Activated gamma-delta T cell (primary cell): ENCODE results near the gene TMEM115.

Experiments used
- DNase-seq: peaks from one replicate; lab custom pipeline; 2025; lab: John Stamatoyannopoulos, UW

TMEM115 gene

DNA sequence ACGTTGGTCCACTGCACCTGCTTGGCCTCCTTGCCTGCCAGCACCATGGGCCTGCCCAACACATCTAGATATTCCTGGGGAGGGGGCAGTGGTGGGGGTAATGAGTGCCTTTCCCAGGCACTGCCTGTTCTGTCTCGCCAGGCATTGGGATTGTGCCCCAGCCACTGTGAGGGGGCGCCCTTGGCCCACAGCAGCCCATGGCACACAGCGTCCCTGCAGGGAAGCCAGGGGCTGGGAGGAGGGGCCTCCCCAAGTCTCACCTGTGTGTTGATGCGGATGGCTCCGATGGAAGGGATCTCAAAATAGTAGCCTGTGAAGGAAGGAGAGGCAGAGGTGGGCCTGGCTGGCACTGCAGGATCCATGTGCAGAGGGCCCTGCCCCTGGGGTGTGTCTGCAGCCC, 18.7 kb upstream of the TMEM115 start:
- DNase-seq: no peak

DNA sequence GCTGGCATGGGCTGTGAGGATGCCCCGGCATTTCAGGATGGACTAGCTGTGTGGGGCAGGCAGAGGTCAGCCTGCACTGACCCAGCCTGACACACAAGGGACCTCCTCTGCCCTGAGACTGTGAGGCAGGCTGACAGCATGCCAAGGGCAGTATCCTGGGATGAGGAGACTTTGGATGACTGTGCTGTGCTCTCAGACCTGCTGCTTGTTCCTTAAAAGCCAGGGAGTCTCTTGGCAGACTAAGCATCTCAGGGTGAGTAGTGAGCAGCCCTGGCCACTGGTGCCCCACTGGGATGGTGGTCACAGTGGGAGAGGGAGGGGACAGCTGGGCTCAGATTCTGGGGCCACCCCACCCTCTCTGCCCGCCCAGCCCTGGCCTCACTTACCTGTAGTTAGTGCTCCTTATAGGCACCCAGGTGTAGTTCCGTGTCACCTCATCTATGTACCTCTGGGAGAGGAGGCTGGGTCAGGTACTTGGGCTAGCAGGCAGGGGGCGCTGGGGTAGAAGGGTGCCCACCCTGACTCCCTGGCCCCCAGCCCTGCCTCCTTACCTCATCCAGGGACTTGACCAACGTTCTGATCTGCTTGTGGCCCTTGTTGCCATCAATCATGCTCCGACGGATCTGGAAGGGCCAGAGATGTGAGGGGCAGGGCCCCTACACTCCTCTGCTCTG, 16.1 kb upstream of the TMEM115 start:
- no peak for DNase-seq

DNA sequence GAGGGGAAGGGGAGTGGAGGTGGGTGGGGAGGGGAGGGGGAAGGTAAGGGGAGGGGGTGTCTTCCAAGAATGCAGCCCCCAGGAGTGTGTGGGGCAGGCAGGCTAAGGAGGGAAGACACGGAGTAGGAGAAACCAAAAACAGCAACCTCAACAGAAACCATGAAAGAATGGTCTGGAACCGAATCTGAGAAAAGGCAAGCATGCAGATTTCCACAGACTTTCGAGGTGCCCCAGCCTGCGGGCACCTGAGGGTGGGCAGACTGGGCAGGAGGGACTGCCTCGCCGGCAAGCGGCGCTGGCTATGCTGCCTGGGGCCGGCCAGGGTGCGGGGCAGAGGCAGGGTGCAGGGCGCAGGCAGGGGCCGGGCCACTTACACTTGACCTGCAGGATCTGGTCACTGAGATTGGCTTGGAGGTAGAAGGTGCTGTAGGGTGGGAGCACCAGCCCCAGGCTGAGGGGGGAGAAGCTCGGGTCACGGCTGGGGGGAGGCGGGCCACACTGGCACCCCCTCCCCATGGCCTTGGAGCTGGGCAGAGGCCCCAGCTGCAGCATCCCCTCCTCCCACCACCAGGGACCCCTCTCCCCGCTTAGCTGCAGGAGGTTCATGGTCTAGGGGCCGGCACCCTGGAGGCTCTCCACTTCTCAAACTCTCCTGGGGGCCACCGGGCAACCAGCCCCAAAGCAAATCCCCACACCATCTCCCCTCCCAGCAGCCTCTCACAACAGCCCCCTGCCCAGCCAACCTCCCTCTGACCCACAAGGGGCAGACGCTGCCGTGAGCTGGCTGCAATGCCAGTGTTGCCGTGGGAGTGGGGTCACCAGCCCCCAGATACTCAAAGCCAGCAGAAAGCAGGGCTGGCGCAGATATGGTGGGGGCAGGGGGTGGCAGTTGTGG, 15.3 kb upstream of the TMEM115 start:
- DNase-seq: peak; percentile 13

DNA sequence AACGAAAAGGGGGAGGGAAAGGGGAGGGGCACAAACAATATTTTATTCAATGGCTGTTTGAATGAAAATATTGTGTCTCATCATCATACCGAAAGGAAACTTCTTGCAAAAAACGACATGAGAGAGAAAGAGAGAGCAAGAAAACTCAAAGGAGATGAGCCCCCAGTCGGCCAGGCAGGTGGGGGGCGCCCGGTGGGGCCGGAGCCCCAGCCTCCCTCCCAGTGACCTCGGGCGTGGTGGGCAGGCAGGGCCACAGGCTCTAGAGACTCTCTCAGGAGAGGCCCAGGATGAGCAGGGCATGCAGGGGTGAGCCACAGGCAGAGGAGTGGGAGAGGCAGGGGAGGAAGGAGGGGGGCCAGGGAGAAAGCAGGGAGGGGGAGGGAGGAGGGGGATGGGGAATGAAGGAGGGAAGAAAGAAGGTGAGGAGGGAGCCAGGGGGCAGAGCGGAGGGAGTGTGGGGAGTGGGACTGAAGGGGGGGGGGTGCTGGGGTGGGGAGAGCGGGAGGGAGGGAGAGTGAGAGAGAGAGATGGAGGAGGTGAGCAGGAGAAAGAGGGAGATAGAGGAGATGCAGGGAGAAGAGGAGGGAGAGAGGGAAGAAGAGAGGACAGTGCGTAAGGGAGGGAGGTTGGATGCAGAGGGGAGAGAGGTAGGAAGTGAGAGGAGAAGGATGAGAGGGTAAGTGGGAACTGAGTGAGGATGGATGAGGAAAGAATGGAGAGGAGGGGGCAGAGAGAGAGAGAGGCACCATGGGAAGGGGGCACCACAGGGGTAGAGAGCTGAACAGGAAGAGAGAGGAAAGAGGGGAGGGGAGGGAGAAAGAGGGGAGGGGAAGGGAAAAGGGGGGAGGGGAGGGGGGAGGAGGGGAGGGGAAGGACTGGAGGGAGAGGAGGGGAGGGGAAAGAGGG, 14.1 kb upstream of the TMEM115 start:
- DNase-seq: no peak

DNA sequence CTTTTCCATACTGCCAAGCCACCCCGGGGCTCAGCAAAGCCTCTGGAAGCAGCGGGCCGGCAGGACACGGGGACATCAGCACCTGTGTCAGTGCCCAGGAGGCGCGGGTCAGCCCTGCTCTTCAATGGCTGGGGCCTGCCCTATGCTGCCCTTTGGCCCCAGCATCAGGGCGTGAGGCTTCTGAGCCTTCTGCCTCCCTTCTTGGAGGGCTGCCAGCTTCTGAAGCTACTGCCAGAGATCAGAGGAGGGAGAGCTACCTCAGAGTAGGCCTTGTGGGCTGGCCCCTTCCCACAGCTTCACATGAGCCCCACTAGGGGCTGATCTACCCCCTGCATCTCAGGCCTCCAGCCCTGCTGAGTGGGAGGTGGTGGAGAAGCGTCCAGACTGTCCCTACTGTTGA, 13.0 kb upstream of the TMEM115 start:
- DNase-seq: peak; percentile 12

DNA sequence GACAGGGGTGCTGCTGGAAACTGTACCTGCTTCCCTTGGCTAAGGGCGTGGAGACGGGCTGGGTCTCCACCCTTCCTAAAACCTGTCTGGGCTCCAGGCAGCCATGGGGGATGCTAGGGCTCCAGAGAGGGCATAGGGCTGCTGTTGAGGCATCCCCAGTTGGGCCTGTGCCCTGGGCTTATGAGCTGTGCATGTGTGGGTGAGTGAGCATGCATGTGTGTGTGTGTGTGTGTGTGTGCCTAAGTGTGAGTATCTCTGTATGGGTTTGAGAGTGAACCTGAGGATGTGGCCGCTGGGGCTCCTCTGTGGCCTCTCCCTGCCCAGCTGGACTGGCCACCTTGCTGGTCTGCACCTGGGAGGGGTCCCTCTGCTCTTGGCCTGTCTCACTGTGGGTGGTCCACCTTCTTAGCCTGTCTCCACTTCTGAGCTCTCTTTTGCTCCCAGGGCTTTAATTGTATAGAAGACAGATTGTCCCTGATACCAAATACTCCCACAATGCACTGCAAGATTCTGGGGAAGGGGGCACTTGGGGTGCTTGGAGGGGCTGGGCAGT, 11.9 kb upstream of the TMEM115 start:
- DNase-seq: no peak

DNA sequence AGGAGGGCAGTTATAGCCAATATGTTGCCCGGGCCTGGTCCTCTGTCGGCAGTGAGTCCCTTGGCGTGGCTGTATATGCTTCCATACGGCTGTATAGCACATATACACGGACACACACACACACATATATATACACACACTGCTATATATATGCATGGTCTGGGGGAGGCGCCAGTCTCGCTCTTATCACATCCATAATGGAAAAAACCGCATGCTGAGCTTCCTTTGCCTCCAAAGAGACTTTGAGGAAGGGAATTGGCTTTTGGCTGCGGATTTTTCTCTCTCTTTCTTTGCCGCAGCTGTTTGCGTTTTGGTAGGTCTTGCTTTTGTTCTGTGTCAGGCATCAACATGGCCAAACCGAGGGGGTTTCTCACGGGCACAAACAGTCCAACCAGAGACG, 11.3 kb upstream of the TMEM115 start:
- no peak for DNase-seq

DNA sequence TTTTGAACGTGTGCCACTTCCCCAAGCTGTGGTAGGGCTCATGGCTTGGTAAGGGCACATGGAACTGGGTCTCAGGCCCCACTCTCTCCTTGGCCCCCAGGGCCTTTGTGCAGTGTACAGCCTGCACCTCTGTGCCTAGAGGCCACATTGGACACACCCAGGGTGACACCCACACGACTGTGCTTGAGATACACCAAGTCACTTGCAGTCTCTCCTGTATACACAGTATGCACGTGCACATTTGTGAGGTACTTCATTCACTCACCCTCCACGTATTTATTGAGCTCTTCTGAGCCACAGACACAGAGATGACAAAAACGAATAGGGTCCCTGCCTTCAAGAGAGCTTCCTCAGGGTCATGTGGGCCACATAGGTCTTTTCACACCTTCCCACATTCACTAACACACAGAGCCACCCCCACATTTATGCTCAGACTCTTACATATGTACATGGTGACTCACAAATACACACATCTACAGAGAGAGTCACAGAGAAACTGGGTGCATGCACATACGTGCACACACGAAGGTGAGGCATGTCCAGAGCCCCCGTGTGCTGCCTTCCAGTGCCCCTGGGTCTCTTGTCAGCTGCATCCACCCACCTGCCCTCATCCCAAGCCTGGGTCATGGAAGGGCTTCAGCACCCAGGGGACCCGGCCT, 9.8 kb upstream of the TMEM115 start:
- DNase-seq: no peak

DNA sequence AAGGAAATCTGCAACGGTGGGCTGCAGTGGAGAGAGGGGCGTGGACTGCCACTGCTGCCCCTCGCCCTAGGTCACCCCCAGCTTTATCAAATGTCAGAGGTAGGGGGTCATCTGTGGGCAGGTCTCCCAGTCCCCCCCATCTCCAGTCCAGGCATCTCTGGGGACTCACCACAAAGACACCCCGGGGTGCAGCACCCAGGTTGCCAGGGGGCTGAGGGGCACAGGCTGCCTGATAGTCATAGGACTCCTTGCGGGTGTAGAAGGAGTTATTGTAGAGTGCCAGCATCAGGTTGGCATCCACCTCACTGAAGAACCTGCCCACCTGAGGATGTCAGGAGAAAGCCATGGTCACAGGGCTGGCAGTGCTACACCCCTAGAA, 6.5 kb upstream of the TMEM115 start:
- no peak for DNase-seq

DNA sequence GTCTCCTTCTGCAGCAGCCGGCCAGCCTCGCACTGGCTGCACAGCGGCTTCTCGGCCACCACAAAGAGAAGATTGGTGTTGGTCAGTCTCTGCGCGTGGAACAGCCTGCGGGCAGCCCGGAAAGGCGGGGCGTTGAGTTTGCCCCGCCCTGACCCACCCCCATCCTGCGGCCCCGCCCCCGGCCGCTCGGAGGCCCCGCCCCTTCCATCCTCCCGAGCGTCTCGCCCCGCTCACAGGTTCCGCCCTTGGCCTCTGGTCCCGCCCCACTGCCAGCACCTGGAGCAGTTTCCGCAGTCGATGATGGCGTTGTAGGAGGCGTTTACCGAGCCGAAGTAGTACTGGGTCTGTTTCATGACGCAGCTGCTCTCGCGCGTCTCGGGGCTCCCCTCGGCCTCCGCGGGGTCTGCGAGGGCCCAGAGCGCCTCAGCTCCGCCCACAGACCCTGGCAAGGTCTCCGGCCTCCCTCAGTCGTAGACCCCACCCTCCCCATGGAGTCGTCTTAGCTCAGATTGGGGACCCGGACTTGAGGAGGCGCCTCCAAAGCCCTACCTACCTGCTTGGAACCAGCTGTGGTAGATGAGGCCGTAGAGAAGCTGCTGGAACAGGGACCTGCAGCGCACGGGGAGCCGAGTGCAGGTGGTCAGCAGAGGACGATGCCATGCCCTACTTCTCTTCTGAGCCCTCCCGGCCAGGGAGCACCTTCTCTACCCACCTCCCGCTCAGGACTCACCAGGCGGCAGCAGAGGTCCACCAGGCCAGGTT, 5.9 kb upstream of the TMEM115 start:
- peak; percentile 81 for DNase-seq

DNA sequence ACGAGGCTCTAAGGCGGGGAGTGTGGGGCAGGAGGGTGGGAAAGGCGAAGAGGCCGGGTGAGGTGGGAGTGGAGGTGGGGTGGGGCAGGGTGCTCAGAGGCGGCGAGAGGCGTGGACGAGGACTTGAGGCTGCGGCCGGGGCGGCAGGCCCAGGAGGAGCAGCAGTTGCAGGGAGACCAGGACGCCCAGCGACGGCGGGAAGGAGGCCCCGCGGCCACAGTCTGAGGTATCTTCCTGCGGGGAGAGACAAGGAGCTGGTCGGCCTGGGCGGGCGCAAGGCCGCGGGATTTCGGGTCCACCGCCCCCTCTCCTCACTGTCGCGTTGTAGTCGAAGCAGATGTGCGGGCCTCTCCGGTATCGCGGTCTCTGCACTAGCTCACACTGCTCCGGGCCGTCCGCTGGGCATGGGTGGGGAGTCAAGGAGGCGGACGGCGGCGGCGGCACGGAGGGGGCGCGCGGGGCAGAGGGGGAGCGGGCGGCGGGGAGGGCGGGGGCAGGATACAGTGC, 5.3 kb upstream of the TMEM115 start:
- peak; percentile 30 for DNase-seq

DNA sequence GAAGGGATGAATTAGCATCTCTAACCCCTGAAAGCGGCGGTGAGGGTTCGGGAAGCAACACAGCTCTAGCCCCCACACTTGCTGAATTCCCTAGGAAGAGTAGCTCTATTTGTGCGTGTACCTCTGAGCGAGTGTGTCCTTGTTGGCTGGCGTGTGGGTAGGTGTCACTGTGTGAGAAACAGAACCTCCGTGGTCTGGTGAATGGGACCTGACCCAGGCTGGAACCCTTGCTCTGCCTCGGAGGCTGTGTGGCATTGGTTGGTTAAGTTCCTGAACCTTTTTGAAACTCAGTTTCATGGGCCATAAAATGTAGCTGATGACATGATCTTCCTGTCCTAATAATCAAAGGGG, 414 bp upstream of the TMEM115 start:
- DNase-seq: no peak

DNA sequence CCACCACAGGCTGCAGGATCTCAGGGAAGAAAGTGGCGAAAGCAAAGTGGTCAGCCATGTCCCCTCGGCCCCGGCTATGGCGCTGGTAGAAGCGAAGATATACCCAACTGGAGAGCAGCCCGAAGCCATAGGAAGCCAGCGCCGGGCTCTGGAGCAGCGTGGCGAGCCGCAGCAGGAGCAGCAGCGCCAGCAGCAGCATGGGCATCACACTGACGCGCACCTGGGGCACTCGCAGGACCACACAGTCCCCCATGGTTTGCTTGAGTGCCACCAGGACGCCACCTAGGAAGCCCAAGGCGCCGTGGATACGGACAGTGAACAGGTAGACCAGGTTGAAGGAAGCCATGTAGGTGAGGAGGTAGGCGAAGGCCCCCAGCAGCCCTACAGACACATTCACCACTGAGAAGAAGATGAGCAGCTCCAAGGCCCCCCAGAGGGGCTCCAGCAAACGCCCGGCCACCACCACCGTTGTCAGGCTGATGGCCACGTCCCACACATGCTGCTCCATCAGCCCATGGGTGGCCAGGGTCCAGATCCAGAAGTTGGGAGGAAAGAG, 888 bp downstream of the TMEM115 start:
- no peak for DNase-seq

DNA sequence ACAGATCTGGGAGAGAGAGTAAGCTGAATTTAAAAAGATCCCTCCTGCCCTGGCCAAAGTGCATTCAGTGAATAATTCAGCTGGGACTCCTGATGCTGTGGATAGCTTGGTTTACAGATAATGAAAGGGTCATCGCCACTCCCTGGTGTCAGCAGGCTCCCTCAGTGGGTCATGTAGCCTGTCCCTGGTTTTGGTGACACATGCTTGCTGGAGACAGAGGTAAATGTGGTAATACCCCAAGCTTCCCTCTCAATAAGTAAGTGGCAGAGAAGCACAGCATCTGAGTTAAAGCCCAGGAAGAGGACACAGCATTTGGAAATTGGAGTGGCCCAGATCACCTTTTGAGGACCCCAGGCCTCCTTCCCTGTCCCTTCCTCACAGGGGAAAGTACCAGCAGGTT, 1.8 kb downstream of the TMEM115 start:
- DNase-seq: no peak

DNA sequence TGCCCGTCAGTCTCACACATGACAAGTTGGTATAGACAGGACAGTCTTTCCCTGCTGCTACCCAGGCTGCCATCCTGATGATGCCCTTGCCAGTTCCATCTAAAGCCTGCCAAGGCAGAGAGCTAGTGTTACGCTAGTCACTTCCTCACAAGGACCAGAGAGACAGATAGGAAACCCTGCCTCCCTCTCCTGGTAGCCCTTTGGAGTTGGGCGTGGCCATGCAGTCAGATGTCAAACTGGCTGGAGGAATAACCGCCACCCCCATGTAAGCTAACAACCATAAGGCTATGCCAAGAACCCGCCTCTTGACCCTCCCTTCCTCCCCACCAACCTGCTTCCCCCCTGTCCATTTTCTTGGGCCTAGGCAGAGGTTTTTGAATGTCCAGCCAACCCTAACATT, 2.8 kb downstream of the TMEM115 start:
- DNase-seq: no peak

DNA sequence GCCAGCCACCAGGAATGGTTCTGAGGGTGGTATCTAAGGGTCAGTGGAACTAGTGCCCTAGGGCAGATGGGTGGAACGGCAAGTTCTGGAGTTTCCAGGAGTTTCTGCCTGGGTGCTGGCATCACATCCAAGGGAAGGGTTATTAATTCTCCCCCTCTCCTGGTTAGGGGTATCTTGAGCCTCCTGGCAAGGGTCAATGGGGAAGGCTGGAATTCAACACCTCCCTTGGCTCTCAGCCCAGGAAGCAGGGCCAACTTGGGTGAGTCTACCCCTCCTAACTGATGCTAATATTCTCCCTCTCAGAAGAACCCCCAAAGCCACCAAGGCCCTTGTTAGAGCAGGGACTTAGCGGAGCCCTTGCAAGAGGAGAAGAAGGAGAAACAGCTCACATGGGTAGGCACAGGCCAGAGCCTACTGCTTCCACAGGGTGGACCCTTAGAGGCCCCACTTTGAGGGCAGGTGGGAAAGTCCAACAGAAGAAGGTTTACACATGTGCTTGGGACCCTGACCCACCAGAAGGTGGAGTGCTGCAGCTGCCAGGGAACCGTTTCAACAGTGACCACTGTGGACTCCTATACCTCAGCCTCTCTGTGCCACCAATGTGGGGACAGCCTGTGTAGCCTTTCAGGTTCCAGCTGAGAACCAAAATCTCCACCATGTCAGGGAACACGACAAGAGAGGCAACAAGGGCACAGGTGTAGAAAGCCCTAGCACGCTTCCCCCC, 3.3 kb downstream of the TMEM115 start:
- DNase-seq: no peak

DNA sequence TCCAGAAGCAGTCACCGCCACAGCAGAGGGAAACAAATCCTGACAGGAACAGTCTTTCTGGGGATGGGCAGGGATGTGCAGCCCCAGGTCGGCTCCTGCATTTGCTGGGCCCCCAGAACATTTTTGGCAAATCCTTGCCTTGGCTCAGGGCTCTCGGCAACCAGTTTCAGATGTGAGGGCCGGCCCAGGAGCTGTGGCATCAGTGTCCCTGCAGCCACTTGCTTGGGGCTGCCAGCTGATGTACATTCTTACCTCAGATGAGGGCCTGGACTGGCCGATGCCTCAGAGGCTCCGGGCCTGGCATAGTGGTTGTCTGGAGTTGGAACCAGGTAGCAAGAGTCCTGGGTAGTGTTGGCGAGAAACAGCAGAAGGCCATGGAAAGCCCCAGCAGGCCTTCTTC, 4.5 kb downstream of the TMEM115 start:
- DNase-seq: no peak

DNA sequence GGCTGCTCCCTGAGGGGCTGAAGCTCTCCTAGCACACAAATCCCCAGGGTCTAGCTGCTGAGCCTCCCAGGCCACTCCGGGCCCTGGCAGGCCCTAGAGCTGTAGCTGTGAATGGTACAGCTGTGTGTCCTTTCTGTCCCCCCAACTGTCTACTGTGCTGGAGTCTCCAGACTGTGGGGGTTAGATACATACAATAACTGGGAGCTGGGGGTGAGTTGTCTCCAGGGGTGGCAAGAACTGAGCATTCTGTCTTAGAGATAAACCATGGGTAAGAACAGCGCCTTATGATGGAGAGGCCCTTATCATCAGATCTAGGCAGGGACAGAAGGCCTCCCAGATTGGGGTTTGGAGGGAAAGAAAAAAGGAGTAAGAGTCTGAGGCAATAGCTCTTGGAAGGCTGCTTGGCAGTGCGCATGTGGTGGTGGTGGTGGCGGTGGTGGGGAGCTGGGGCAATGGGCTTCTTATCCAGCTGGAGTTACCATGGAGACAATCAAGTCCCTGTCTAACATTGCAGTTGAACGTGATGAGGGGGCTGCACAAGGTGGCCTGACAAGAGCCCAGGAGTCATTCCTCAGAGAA, 5.0 kb downstream of the TMEM115 start:
- no peak for DNase-seq

DNA sequence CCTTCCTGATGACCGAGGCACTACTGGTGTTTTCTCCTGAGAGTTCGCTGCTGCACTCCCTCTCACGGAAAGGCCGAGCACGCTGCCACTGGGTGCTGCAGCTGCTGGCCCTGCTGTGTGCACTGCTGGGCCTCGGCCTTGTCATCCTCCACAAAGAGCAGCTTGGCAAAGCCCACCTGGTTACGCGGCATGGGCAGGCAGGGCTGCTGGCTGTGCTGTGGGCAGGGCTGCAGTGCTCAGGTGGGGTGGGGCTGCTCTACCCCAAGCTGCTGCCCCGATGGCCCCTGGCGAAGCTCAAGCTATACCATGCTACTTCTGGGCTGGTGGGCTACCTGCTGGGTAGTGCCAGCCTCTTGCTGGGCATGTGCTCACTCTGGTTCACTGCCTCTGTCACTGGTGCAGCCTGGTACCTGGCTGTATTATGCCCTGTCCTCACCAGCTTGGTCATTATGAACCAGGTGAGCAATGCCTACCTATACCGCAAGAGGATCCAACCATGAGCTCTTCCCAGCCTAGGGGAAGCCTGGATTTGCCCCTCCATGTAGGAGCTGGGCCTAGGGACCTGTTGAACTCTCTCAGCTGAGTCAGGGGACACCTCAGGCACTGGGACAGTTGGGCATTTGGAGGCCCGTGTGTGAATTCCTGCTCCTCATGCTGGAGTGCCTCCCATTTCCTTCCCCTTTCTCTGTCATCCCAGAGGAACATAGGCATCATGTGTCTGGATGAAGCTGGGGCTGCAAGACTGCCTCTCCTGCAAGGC, 5.9 kb downstream of the TMEM115 start:
- DNase-seq: no peak
